ENCODE data around the gene ERGIC3.

- TF ChIP-seq CTCF (IDR thresholded peaks at IDR 0.05) (no peak), EP300 (IDR thresholded peaks at IDR 0.05) (no peak), POLR2A (IDR thresholded peaks at IDR 0.05; ENCODE audit: low read depth) (no peak), POLR2AphosphoS5 (IDR thresholded peaks at IDR 0.05) (no peak)
Measured at GRCh38 chr20:35547329-35547728, 5.5 kb downstream of the ERGIC3 start.
